Smooth muscle cell (in vitro differentiated cells): Measurements from ENCODE around the gene ZNF789. TPM values are rescaled to one million over a fixed set of nuclear protein-coding genes. Genes with fewer than 3 reads are reported as not detected.

Experiments
- DNase-seq: peaks from one replicate; lab custom pipeline; 2025; ENCODE audit not compliant: unreplicated experiment; lab: John Stamatoyannopoulos, UW
- H2AFZ ChIP-seq: fragments of 200-600 bp; sonication (generic); 2 replicates; pipeline ENCODE4 v1.6.0; 2016; ENCODE audit warnings: antibody characterized with exemption, low read depth, mild to moderate bottlenecking
- H3F3A ChIP-seq: fragments of 200-600 bp; sonication (generic); 2 replicates; pipeline ENCODE4 v1.6.0; 2017; ENCODE audit warnings: antibody characterized with exemption, low read depth
- H3K27ac ChIP-seq: fragments of 200-600 bp; sonication (generic); 2 replicates; pipeline ENCODE4 v1.5.1; 2016; ENCODE audit warnings: low read depth, mild to moderate bottlenecking
- H3K27me3 ChIP-seq: fragments of 200-600 bp; sonication (generic); 2 replicates; pipeline ENCODE4 v1.6.1; 2016; ENCODE audit warnings: low read depth, mild to moderate bottlenecking
- H3K36me3 ChIP-seq: fragments of 200-600 bp; sonication (generic); 2 replicates; pipeline ENCODE4 v1.5.1; 2016; ENCODE audit warnings: low read depth
- H3K4me1 ChIP-seq: fragments of 200-600 bp; sonication (generic); 2 replicates; pipeline ENCODE4 v1.5.1; 2016; ENCODE audit warnings: low read depth
- H3K4me2 ChIP-seq: fragments of 200-600 bp; sonication (generic); 2 replicates; pipeline ENCODE4 v1.6.0; 2016; ENCODE audit warnings: mild to moderate bottlenecking
- H3K4me3 ChIP-seq: fragments of 200-600 bp; sonication (generic); 2 replicates; pipeline ENCODE4 v1.5.1; 2016; ENCODE audit warnings: mild to moderate bottlenecking
- H3K79me2 ChIP-seq: fragments of 200-600 bp; sonication (generic); 2 replicates; pipeline ENCODE4 v1.6.0; 2016; ENCODE audit warnings: low read depth, mild to moderate bottlenecking
- H3K9ac ChIP-seq: fragments of 200-600 bp; sonication (generic); 2 replicates; pipeline ENCODE4 v1.6.0; 2016; ENCODE audit warnings: low read depth
- H3K9me3 ChIP-seq: fragments of 200-600 bp; sonication (generic); replicated peaks from 2 replicates; pipeline ENCODE4 v1.5.1; 2016; ENCODE audit warnings: low read depth
- H4K20me1 ChIP-seq: fragments of 200-600 bp; sonication (generic); 2 replicates; pipeline ENCODE4 v1.6.0; 2016; ENCODE audit warnings: low read depth
- CTCF ChIP-seq: fragments of 200-600 bp; sonication (generic); IDR thresholded peaks from 2 replicates; pipeline ENCODE4 v1.5.1; 2017; ENCODE audit warnings: borderline replicate concordance, mild to moderate bottlenecking, antibody characterized with exemption; ENCODE audit not compliant: insufficient read depth, poor library complexity, severe bottlenecking
- WGBS: methylation state at CpG from one replicate; pipeline ENCODE4 v1.1.7; 2016; ENCODE audit warnings: low lambda C conversion rate; 5-methylcytosine and 5-hydroxymethylcytosine counted together
- polyA plus RNA-seq: library from polyadenylated mRNA; unstranded; fragments of >200 nt; fragmentation: Nextera tagmentation; extraction: Ambion mirVana; gene quantifications from 2 replicates; pipeline ENCODE4 v1.2.1, GENCODE V29; 2016
- total RNA-seq: library from RNA; depleted of rRNA; stranded (reverse); fragments of >200 nt; gene quantifications from 2 replicates; pipeline ENCODE4 v1.2.3, GENCODE V29; 2014

Gene ZNF789
- total and polyA plus RNA-seq, 2 experiments from 2014 or later = 2.2 to 2.5 TPM

- Histone ChIP-seq H3K9ac (no peak overlapping the region), H3K9me3 (peaks cover 12% of the 10 kb centered on the region), H4K20me1 (peaks cover 12% of the 10 kb centered on the region), H3K79me2 (peaks cover 42% of the 10 kb centered on the region), H2AFZ (no peak overlapping the region), H3K4me3 (peak overlapping the region; percentile 5), H3K4me1 (no peaks in the 10 kb centered on the region), H3K4me2 (no peak overlapping the region), H3F3A (no peaks in the 10 kb centered on the region), H3K36me3 (peaks cover 29% of the 10 kb centered on the region), H3K27ac (no peak overlapping the region), H3K27me3 (no peaks in the 10 kb centered on the region)
- no peak for DNase-seq
- WGBS = 94% methylated on average over 6 of the region's 6 CpGs
- no peak for TF ChIP-seq CTCF
Measured at GRCh38 chr7:99493823-99494222, 21.1 kb downstream of the ZNF789 start.

- WGBS = 89% methylated on average over 6 of the region's 6 CpGs
Measured at GRCh38 chr7:99497766-99498545, 25.3 kb downstream of the ZNF789 start.

GRCh38 chr7:99498546-99498944 lies 25.9 kb downstream of the ZNF789 start:
- Histone ChIP-seq H3K4me2 (peak overlapping the region; percentile 98), H3K79me2 (peaks cover 62% of the 10 kb centered on the region), H3K4me3 (peak overlapping the region; percentile 95), H4K20me1 (peaks cover 16% of the 10 kb centered on the region), H3K4me1 (no peaks in the 10 kb centered on the region), H3K27me3 (no peaks in the 10 kb centered on the region), H3K9ac (peak overlapping the region; percentile 84), H3F3A (no peaks in the 10 kb centered on the region), H3K27ac (peak overlapping the region; percentile 84), H3K36me3 (peaks cover 21% of the 10 kb centered on the region), H2AFZ (no peak overlapping the region), H3K9me3 (peaks cover 9% of the 10 kb centered on the region)
- no peak for TF ChIP-seq CTCF
- no peak for DNase-seq
- 66% methylated on average over 11 of the region's 11 CpGs for WGBS

More at GRCh38 chr7:99497766-99498545, 25.3 kb downstream of the ZNF789 start:
- H3K4me3 ChIP-seq = peak overlapping the region; percentile 95
- H2AFZ ChIP-seq = no peak overlapping the region
- peaks cover 27% of the 10 kb centered on the region for H3K36me3 ChIP-seq
- no peaks in the 10 kb centered on the region for H3K27me3 ChIP-seq
- peaks cover 62% of the 10 kb centered on the region for H3K79me2 ChIP-seq
- DNase-seq = no peak
- H3K27ac ChIP-seq = no peak overlapping the region
- H3F3A ChIP-seq = no peaks in the 10 kb centered on the region
- H3K9me3 ChIP-seq = peaks cover 12% of the 10 kb centered on the region
- H3K4me1 ChIP-seq = no peaks in the 10 kb centered on the region
- TF ChIP-seq CTCF = no peak
- peak overlapping the region; percentile 84 for H3K9ac ChIP-seq
- peaks cover 16% of the 10 kb centered on the region for H4K20me1 ChIP-seq
- H3K4me2 ChIP-seq = peak overlapping the region; percentile 98

GRCh38 chr7:99499371-99499720 lies 26.7 kb downstream of the ZNF789 start:
- H3K79me2 ChIP-seq = peaks cover 62% of the 10 kb centered on the region
- peak overlapping the region; percentile 98 for H3K4me2 ChIP-seq
- H3K4me3 ChIP-seq = peak overlapping the region; percentile 95
- no peak for TF ChIP-seq CTCF
- H3K9me3 ChIP-seq = peaks cover 1% of the 10 kb centered on the region
- WGBS = 3% methylated on average over 14 of the region's 14 CpGs
- no peaks in the 10 kb centered on the region for H3F3A ChIP-seq
- no peak for DNase-seq
- no peaks in the 10 kb centered on the region for H3K4me1 ChIP-seq
- H4K20me1 ChIP-seq = peaks cover 16% of the 10 kb centered on the region
- peak overlapping the region; percentile 84 for H3K9ac ChIP-seq
- peak overlapping the region; percentile 95 for H2AFZ ChIP-seq
- H3K27me3 ChIP-seq = no peaks in the 10 kb centered on the region
- peak overlapping the region; percentile 84 for H3K27ac ChIP-seq
- H3K36me3 ChIP-seq = peaks cover 13% of the 10 kb centered on the region
